Measurements from ENCODE around the gene HHAT.

The HHAT gene

GRCh38 chr1:210722410-210723081 lies 393.8 kb downstream of the HHAT start:
- DNase-seq (ENCODE audit: low read depth) = no peak

GRCh38 chr1:210723646-210724045 lies 394.9 kb downstream of the HHAT start:
- DNase-seq (ENCODE audit: low read depth) = no peak

GRCh38 chr1:210724768-210725167 lies 396.1 kb downstream of the HHAT start:
- no peak for DNase-seq (ENCODE audit: low read depth)
